H1 (cell line): ENCODE data around the gene STEAP1B. TPM values are rescaled to one million over a fixed set of nuclear protein-coding genes. Genes with fewer than 3 reads are reported as not detected.

Experiments
- CTBP2 ChIP-seq: IDR thresholded peaks from 2 replicates; pipeline ENCODE4 v1.7.0; 2011; ENCODE audit warnings: borderline replicate concordance, mild to moderate bottlenecking, moderate library complexity, mixed read lengths, low read length; ENCODE audit not compliant: insufficient read depth, insufficient read length
- EZH2 ChIP-seq: fragments of 200-600 bp; sonication (generic); IDR thresholded peaks from 2 replicates; pipeline ENCODE4 v1.7.1; 2012; ENCODE audit warnings: low read depth, mild to moderate bottlenecking, moderate library complexity, low read length, inconsistent platforms; ENCODE audit not compliant: severe bottlenecking
- GABPA ChIP-seq: IDR thresholded peaks from 2 replicates; pipeline ENCODE4 v1.6.1; 2011; ENCODE audit warnings: mild to moderate bottlenecking, low read length, moderate library complexity, borderline replicate concordance; ENCODE audit not compliant: insufficient read depth
- GTF2F1 ChIP-seq: IDR thresholded peaks from 2 replicates; pipeline ENCODE4 v1.6.1; 2012; ENCODE audit warnings: low read depth, low read length, improper control_type of control experiment, borderline replicate concordance
- SAP30 ChIP-seq: fragments of 300-600 bp; sonication (generic); IDR thresholded peaks from 2 replicates; pipeline ENCODE4 v1.7.1; 2012; ENCODE audit warnings: low read length, moderate library complexity, mild to moderate bottlenecking, inconsistent platforms; ENCODE audit not compliant: insufficient read depth, insufficient replicate concordance
- SP2 ChIP-seq: IDR thresholded peaks from 2 replicates; pipeline ENCODE4 v1.6.1; 2012; ENCODE audit warnings: mild to moderate bottlenecking, low read length, inconsistent platforms
- polyA plus RNA-seq, 7 experiments: library from polyadenylated mRNA; depleted of rRNA in 3 of 7; stranded (reverse) in 5 of 7; unstranded in 2 of 7; fragments of >200 nt in 5 of 7; fragments of 200-250 nt in 2 of 7; gene quantifications; 1 replicate in 5 of 7; 2 replicates in 1 of 7; 4 replicates in 1 of 7; pipeline versions ENCODE4 v1.2.1 to v1.2.3, GENCODE V29; 2011 to 2013; ENCODE audit warnings: missing spikeins in 2 of 7, mixed read lengths in 2 of 7
- total RNA-seq: library from RNA; stranded (reverse); fragmentation: NEBNext Ultra II Directional; extraction: Animal tissue kit (Norgen Biotek cat#: 25700); gene quantifications from 2 replicates; pipeline ENCODE4 v1.2.1, GENCODE V29; 2021

Gene STEAP1B
- total and polyA plus RNA-seq, 2 of the 8 experiments (the other 6 are each of a cell fraction or from before 2014, with no cell fraction given): 5.4 to 8.7 TPM

GRCh38 chr7:22430457-22430856, 69.5 kb downstream of the STEAP1B start (continued):
- no peak for TF ChIP-seq EZH2
- no peak for TF ChIP-seq GABPA
- no peak for TF ChIP-seq GTF2F1
- no peak for TF ChIP-seq CTBP2
- TF ChIP-seq SP2: no peak
- TF ChIP-seq SAP30: no peak
